Measurements from ENCODE around the gene TMC5. TPM values are rescaled to one million over a fixed set of nuclear protein-coding genes. Genes with fewer than 3 reads are reported as not detected.

The TMC5 gene
- total and polyA plus RNA-seq, 2 experiments from 2014 or later = 2.3 to 4.8 TPM

GRCh38 chr16:19486750-19487325 lies 69.2 kb downstream of the TMC5 start:
- Histone ChIP-seq H3K9me2 (ENCODE audit: insufficient read depth) (no peaks in the 10 kb centered on the region), H3K79me2 (replicated peaks; ENCODE audit: insufficient read depth) (no peaks in the 10 kb centered on the region), H3K4me1 (ENCODE audit: insufficient read depth) (peaks cover 14% of the 10 kb centered on the region), H3K27ac (ENCODE audit: low read depth) (no peak overlapping the region), H3F3A (replicated peaks; ENCODE audit: low read depth) (peaks cover 7% of the 10 kb centered on the region; the same call in 1 of the 2 replicates), H4K20me1 (replicated peaks; ENCODE audit: insufficient read depth) (no peaks in the 10 kb centered on the region), H3K36me3 (ENCODE audit: insufficient read depth) (no peaks in the 10 kb centered on the region), H3K4me3 (no peak overlapping the region), H3K4me2 (no peak overlapping the region), H2AFZ (no peak overlapping the region), H3K27me3 (ENCODE audit: insufficient read depth) (no peaks in the 10 kb centered on the region)
- ATAC-seq = no peak
- peaks cover 7% of the 10 kb centered on the region; the same call in 1 of the 3 replicates for H3K36me3 Mint-ChIP-seq (ENCODE audit: low read depth)
- no peaks in the 10 kb centered on the region for H3K9me3 Mint-ChIP-seq
- H3K27ac Mint-ChIP-seq = no peak overlapping the region
- DNase-seq (ENCODE audit: low spot score) = no peak
- H3K27me3 Mint-ChIP-seq (ENCODE audit: insufficient read depth, low read depth, poor library complexity) = peaks cover 5% of the 10 kb centered on the region
- H3K4me1 Mint-ChIP-seq = peaks cover 20% of the 10 kb centered on the region
- H3K4me3 Mint-ChIP-seq = no peak overlapping the region
- TF ChIP-seq NANOG (IDR thresholded peaks at IDR 0.05; ENCODE audit: borderline replicate concordance) = no peak
- no peak for TF ChIP-seq ZNF114 (CRISPR knock-in tag; IDR thresholded peaks at IDR 0.05)
- TF ChIP-seq REST (IDR thresholded peaks at IDR 0.05; ENCODE audit: unreplicated experiment) = no peak
- 0 out of 4 replicates have a peak, but pooled peaks of 1 of the 2 experiments have one; percentile 22 for TF ChIP-seq CTCF (conservative IDR thresholded peaks at IDR 0.05; ENCODE audit: low read depth in 2 of 2)

- peak overlapping the region; percentile 72 for H3K27ac Mint-ChIP-seq
- no peaks in the 10 kb centered on the region for H3K36me3 ChIP-seq (ENCODE audit: insufficient read depth)
- peak overlapping the region; percentile 75 for H3K4me2 ChIP-seq
- H3K27me3 Mint-ChIP-seq (ENCODE audit: insufficient read depth, low read depth, poor library complexity) = peaks cover 5% of the 10 kb centered on the region
- H3K36me3 Mint-ChIP-seq (ENCODE audit: low read depth) = peaks cover 7% of the 10 kb centered on the region; the same call in 1 of the 3 replicates
- no peaks in the 10 kb centered on the region for H3K9me3 Mint-ChIP-seq
- ATAC-seq (peak; percentile 83), DNase-seq (ENCODE audit: low spot score) (peak; percentile 71)
- TF ChIP-seq ETS1 (IDR thresholded peaks at IDR 0.05) (0 out of 2 replicates have a peak, but pooled peaks have one; percentile 20), ZNF462 (CRISPR knock-in tag; IDR thresholded peaks at IDR 0.05) (no peak), JUNB (IDR thresholded peaks at IDR 0.05; ENCODE audit: unreplicated experiment) (no peak)
- no peaks in the 10 kb centered on the region for H3K27me3 ChIP-seq (ENCODE audit: insufficient read depth)
- H3K9me2 ChIP-seq (ENCODE audit: insufficient read depth) = no peaks in the 10 kb centered on the region
- peak overlapping the region; percentile 20; the same call in 1 of the 2 replicates for H3K4me3 ChIP-seq
- peak overlapping the region; percentile 23; the same call in 2 of the 3 replicates for H3K4me3 Mint-ChIP-seq
- H3K79me2 ChIP-seq (replicated peaks; ENCODE audit: insufficient read depth) = no peaks in the 10 kb centered on the region
- peaks cover 7% of the 10 kb centered on the region; the same call in 1 of the 2 replicates for H3F3A ChIP-seq (replicated peaks; ENCODE audit: low read depth)
- peak overlapping the region; percentile 88 for H3K27ac ChIP-seq (ENCODE audit: low read depth)
- H3K4me1 Mint-ChIP-seq = peaks cover 20% of the 10 kb centered on the region
- peak overlapping the region; percentile 98 for H2AFZ ChIP-seq
- H3K4me1 ChIP-seq (ENCODE audit: insufficient read depth) = peaks cover 14% of the 10 kb centered on the region
- no peaks in the 10 kb centered on the region for H4K20me1 ChIP-seq (replicated peaks; ENCODE audit: insufficient read depth)
Measured at GRCh38 chr16:19488213-19488640, 70.5 kb downstream of the TMC5 start.
